ENCODE results near the gene DNTT.

DNA sequence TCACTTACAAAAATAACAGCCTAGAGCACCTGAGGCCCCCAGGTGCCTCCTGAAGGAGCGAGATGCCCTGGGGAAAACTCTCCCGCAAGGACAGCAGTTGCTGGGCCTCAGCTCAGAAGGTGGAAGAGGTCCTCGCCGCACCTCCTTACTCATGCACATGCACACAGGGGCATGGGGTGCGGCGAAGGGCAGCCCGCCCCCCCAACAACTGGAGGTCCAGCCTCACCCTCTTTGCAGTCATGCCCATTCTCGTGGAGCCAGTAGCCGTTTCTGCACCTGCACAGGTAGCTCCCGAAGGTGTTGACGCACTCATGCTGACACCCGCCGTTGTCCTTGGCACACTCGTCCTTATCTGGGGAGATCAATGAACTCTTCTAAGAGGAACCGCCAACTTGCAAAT, 74.5 kb downstream of the DNTT start:
- TF ChIP-seq CTCF (conservative IDR thresholded peaks at IDR 0.05; ENCODE audit: low read length) (no peak), EZH2phosphoT487 (IDR thresholded peaks at IDR 0.05; ENCODE audit: borderline replicate concordance) (no peak)
